Endothelial cell (in vitro differentiated cells): ENCODE measurements around the gene DYSF. TPM values are rescaled to one million over a fixed set of nuclear protein-coding genes. Genes with fewer than 3 reads are reported as not detected.
A peak's percentile ranks its signal among the peaks of the same experiment; 100 is the strongest.

Experiments used
- DNase-seq: peaks from one replicate; pipeline ENCODE4 v3.0.0; 2021; ENCODE audit warnings: low spot score
- H3K27ac Mint-ChIP-seq: one replicate; pipeline ENCODE4 v1.8.0; 2021; ENCODE audit warnings: mixed read lengths, inconsistent platforms; ENCODE audit not compliant: unreplicated experiment
- H3K27me3 Mint-ChIP-seq: one replicate; pipeline ENCODE4 v1.8.0; 2021; ENCODE audit warnings: mild to moderate bottlenecking, moderate library complexity, mixed read lengths, inconsistent platforms; ENCODE audit not compliant: unreplicated experiment
- H3K36me3 Mint-ChIP-seq: one replicate; pipeline ENCODE4 v1.8.0; 2021; ENCODE audit warnings: mild to moderate bottlenecking, low read depth, mixed read lengths, inconsistent platforms; ENCODE audit not compliant: unreplicated experiment
- H3K4me1 Mint-ChIP-seq: one replicate; pipeline ENCODE4 v1.8.0; 2021; ENCODE audit warnings: mild to moderate bottlenecking, mixed read lengths, inconsistent platforms; ENCODE audit not compliant: unreplicated experiment
- H3K4me3 Mint-ChIP-seq: one replicate; pipeline ENCODE4 v1.8.0; 2021; ENCODE audit warnings: mild to moderate bottlenecking, mixed read lengths, inconsistent platforms; ENCODE audit not compliant: unreplicated experiment
- H3K9me3 Mint-ChIP-seq: one replicate; pipeline ENCODE4 v1.8.0; 2021; ENCODE audit warnings: mixed read lengths, inconsistent platforms; ENCODE audit not compliant: unreplicated experiment
- total RNA-seq: library from RNA; stranded (reverse); fragmentation: NEBNext Ultra II Directional; extraction: Animal tissue kit (Norgen Biotek cat#: 25700); gene quantifications from one replicate; pipeline ENCODE4 v1.2.1, GENCODE V29; 2021; ENCODE audit not compliant: unreplicated experiment
- TF ChIP-seq, protein P1 (sequence below): fragments of 200-600 bp; sonication (generic); IDR thresholded peaks from one replicate; pipeline ENCODE4 v1.5.0; 2021; ENCODE audit warnings: antibody characterized with exemption; ENCODE audit not compliant: unreplicated experiment

DYSF gene
- total RNA-seq, 1 donor from 2014 or later: 566 TPM

DNA sequence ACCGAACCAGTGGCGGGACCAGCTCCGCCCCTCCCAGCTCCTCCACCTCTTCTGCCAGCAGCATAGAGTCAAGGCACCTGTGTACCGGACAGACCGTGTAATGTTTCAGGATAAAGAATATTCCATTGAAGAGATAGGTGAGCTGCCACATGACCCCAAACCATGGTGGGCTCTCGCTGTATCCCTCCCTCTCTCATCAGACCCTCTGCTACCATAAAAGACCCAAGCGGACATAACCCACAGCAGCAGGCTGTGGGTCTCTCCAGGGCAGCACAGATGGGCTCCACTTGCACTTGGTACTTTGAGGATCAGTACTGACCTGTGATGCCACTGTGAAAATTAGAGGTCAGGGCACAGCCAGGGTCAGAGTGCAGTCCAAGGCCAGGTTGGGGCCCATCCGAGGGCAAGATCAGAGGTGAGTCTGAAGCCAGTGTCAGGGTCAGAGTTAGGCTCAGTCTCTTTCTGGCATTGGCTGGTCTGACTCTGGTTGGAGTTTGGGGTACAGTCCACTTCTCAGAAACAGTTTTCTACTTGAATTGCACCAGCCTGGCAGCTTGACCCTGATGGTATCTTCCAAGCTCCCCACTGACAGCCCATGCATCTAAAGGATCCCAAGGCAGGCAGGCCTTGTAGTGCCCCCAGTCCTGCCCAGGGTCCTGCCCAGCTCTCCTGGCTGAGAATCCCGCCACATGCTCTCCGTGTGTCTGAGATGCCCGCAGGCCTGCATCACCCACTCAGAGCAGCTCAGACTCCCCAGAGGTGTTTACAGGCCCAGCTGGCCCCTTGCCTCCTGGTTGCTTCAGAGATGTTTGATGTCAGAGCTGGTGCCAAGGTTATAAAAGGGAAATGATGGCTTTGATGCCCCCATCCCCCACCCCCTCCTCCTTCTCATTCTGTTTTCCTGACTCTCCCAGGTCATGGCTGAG is 212.1 kb downstream of the DYSF start:
- H3K36me3 Mint-ChIP-seq: peaks cover 59% of the 10 kb centered on the region
- H3K9me3 Mint-ChIP-seq: no peaks in the 10 kb centered on the region
- DNase-seq: no peak
- no peaks in the 10 kb centered on the region for H3K4me1 Mint-ChIP-seq
- no peak overlapping the region for H3K27ac Mint-ChIP-seq
- H3K4me3 Mint-ChIP-seq: peak overlapping the region; percentile 53
- peaks cover 27% of the 10 kb centered on the region for H3K27me3 Mint-ChIP-seq
- TF ChIP-seq, protein P1, sequence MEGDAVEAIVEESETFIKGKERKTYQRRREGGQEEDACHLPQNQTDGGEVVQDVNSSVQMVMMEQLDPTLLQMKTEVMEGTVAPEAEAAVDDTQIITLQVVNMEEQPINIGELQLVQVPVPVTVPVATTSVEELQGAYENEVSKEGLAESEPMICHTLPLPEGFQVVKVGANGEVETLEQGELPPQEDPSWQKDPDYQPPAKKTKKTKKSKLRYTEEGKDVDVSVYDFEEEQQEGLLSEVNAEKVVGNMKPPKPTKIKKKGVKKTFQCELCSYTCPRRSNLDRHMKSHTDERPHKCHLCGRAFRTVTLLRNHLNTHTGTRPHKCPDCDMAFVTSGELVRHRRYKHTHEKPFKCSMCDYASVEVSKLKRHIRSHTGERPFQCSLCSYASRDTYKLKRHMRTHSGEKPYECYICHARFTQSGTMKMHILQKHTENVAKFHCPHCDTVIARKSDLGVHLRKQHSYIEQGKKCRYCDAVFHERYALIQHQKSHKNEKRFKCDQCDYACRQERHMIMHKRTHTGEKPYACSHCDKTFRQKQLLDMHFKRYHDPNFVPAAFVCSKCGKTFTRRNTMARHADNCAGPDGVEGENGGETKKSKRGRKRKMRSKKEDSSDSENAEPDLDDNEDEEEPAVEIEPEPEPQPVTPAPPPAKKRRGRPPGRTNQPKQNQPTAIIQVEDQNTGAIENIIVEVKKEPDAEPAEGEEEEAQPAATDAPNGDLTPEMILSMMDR: no peak

DNA sequence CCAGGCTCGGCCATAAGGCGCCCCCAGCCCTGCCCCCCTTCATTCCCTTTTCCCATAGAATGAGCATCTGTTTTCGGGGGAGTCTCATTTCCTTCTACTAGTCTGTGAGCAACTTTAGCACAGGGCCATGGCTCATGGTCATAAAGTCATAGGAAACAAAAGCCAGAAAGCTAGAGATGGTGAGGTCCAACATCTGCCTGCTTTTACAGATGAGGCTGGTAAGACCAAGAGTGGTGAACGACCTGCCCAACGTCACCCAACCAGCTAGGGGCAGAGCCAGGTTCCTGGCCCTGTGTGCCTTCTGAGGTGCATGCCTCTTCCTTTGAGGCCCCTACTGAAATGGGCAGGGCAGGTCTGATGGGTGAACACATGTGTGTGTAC is 212.7 kb downstream of the DYSF start:
- no peak for DNase-seq
- no peaks in the 10 kb centered on the region for H3K4me1 Mint-ChIP-seq
- H3K36me3 Mint-ChIP-seq: peaks cover 62% of the 10 kb centered on the region
- TF ChIP-seq, protein P1: no peak
- H3K27ac Mint-ChIP-seq: no peak overlapping the region
- H3K4me3 Mint-ChIP-seq: no peak overlapping the region
- peaks cover 29% of the 10 kb centered on the region for H3K27me3 Mint-ChIP-seq
- H3K9me3 Mint-ChIP-seq: no peaks in the 10 kb centered on the region

DNA sequence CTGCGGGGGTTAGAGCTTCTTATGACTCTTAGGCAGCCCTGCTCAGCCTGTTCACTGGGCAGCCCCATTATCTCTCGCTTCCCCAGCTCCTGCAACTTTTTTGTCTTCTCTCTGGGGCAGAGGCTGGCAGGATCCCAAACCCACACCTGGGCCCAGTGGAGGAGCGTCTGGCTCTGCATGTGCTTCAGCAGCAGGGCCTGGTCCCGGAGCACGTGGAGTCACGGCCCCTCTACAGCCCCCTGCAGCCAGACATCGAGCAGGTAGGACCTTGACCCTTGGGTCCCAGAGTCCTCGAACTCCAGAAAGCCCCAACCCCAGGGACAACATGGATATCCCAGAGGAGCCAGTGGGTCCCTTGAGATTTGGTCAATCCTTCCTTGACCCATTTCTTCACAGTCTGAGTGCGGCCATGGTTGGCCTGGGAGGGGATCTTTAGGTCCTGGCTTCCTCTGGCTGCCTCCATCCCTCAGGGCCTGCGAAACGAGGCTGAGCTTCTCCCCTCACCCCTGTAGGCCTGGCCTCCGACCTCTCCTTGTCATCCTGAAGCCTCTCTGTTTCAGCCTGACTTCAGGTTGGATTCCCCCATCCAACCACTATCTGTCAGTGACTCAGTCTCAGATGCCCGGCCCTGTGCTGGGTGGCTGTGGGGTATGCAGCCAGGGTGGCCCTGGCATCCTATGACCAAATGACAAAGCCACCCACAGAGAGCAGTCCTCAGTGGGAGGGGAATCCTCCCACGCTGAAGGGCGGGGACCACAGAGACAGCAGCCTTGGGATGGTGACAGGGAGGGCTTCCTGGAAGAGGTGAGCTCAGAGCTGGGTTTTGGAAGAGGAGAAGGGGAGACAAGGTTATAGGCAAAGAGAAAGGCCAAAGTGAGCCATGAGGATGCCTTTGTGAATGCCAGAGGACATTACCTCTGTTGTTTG is 214.2 kb downstream of the DYSF start:
- Mint-ChIP-seq H3K27ac (peak overlapping the region; percentile 70), H3K4me3 (no peak overlapping the region), H3K36me3 (peaks cover 71% of the 10 kb centered on the region), H3K4me1 (no peaks in the 10 kb centered on the region), H3K27me3 (peaks cover 36% of the 10 kb centered on the region), H3K9me3 (no peaks in the 10 kb centered on the region)
- no peak for DNase-seq
- TF ChIP-seq, protein P1: no peak

DNA sequence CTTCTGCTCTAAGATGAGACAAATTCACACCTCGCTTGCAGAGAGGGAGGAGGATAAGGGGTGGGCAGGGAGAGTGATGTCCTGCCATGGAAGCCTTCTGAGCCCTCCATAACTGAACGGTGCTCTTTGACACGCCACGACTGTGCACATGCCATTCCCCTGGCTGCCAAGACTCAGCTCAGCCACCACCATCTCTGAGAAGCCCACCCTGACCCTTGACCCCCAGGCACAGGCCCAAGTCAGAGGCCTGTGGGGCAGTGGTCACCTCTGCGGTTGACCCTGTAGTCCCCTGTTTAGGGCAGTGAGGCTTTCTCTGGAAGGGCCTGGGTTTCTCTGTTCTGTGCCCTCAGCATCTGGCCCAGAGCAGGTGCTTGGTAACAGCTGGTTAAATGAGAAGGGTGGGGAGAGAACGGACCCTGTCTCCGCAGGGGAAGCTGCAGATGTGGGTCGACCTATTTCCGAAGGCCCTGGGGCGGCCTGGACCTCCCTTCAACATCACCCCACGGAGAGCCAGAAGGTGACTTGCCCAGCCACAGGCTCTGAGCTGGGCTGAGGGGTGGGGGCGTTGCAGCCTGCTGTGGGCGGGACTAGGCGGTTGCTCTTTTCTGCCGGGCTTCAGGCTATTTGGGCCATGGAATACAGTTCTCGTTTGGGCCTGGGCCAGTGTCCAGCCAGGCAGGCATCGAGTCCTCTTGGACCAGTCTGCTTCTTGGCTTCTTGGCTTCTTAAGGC is 215.1 kb downstream of the DYSF start:
- H3K27me3 Mint-ChIP-seq: peaks cover 36% of the 10 kb centered on the region
- no peaks in the 10 kb centered on the region for H3K9me3 Mint-ChIP-seq
- peaks cover 71% of the 10 kb centered on the region for H3K36me3 Mint-ChIP-seq
- TF ChIP-seq, protein P1: no peak
- H3K4me3 Mint-ChIP-seq: peak overlapping the region; percentile 27
- H3K27ac Mint-ChIP-seq: no peak overlapping the region
- DNase-seq: no peak
- H3K4me1 Mint-ChIP-seq: no peaks in the 10 kb centered on the region
